Esophagus muscularis mucosa (tissue), 3 donors: ENCODE results near the gene EMSY.

ENCODE experiments used
- POLR2A ChIP-seq: fragments of 450-650 bp; IDR thresholded peaks from one replicate; pipeline ENCODE4 v1.6.1; 2017; ENCODE audit warnings: antibody characterized with exemption, moderate library complexity, mild to moderate bottlenecking, low read depth
- POLR2AphosphoS5 ChIP-seq, 2 donors: sonication (generic); formaldehyde crosslinking; IDR thresholded peaks; one replicate each; pipeline ENCODE4 v1.6.1; 2017; ENCODE audit warnings: antibody characterized with exemption in 2 of 2
- TF ChIP-seq, protein P1 (sequence below), 3 experiments: fragments of 200-600 bp in 2 of 3; fragments of 450-650 bp in 1 of 3; sonication (generic) in 2 of 3; IDR thresholded peaks; one replicate each; pipeline ENCODE4 v1.5.1; 2017 to 2019; ENCODE audit warnings: antibody characterized with exemption in 3 of 3, mild to moderate bottlenecking in 2 of 3, moderate library complexity in 1 of 3

- TF ChIP-seq, protein P1, sequence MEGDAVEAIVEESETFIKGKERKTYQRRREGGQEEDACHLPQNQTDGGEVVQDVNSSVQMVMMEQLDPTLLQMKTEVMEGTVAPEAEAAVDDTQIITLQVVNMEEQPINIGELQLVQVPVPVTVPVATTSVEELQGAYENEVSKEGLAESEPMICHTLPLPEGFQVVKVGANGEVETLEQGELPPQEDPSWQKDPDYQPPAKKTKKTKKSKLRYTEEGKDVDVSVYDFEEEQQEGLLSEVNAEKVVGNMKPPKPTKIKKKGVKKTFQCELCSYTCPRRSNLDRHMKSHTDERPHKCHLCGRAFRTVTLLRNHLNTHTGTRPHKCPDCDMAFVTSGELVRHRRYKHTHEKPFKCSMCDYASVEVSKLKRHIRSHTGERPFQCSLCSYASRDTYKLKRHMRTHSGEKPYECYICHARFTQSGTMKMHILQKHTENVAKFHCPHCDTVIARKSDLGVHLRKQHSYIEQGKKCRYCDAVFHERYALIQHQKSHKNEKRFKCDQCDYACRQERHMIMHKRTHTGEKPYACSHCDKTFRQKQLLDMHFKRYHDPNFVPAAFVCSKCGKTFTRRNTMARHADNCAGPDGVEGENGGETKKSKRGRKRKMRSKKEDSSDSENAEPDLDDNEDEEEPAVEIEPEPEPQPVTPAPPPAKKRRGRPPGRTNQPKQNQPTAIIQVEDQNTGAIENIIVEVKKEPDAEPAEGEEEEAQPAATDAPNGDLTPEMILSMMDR (IDR thresholded peaks at IDR 0.05), result peak; percentile 23 to 36 (median 36)
- TF ChIP-seq POLR2A (no peak), POLR2AphosphoS5 (IDR thresholded peaks at IDR 0.05) (peak in 1 of 2 donors; percentile 16)
These were observed 153.6 kb downstream of the EMSY start for GRCh38 chr11:76598426-76598839.
